ENCODE data around the gene SLC12A3. TPM values are rescaled to one million over a fixed set of nuclear protein-coding genes. Genes with fewer than 3 reads are reported as not detected.
A peak's percentile ranks its signal among the peaks of the same experiment; 100 is the strongest.

SLC12A3 gene
- total RNA-seq, 2 donors from 2014 or later, result not detected

DNA sequence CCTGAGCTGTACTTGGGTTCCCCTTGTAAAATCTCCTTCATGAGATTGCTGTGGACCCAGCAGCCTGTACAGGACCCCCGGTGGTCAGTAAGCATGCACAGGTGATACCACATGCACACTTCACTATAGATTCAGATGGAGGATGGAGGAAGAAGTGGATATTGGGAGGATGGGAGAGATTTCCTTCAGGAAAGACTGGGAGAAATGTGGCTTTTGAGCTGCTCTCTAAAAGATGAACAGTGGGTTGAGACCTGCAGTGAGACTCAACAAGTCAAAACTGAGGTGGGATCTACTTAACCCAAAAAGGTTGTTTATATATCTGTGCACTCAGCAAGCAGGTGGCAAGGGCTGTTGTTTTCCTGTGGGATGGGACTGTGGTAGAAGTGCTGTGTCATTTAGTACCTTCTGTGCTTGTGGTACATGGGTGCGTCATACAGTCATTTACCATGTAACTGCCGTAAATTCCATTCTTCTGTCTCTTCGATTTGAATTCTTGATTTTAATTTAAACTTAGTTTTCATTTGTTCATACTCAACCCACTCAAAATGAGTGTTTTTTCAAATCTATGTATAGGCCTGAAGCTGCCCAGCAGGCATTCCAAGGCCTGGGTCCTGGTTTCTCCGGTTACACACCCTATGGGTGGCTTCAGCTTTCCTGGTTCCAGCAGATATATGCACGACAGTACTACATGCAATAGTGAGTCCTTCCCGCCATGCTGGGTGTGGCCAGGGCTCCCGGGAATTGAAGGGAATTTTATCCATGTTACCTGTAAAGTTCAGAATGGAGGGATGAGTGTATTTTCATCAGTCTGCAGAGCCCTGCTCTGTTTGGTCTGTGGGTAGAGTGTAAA lies 73.9 kb downstream of the SLC12A3 start:
- Mint-ChIP-seq H3K27ac (peak overlapping the region; percentile 94 to 99), H3K36me3 (peaks cover 46 to 90% of the 10 kb centered on the region in 2 donors), H3K9me3 (no peaks in the 10 kb centered on the region)
- ATAC-seq (peak; percentile 89), DNase-seq (ENCODE audit: low spot score in 2 of 2) (peak in 1 of 2 donors; percentile 52)

GRCh38 chr16:56939801-56940200 lies 74.8 kb downstream of the SLC12A3 start:
- Mint-ChIP-seq H3K27ac (peak overlapping the region; percentile 94 to 99), H3K36me3 (peaks cover 45 to 86% of the 10 kb centered on the region in 2 donors), H3K9me3 (no peaks in the 10 kb centered on the region)
- ATAC-seq (no peak), DNase-seq (ENCODE audit: low spot score in 2 of 2) (no peak)

- H3K27ac Mint-ChIP-seq, result peak overlapping the region in 1 of 2 donors; percentile 99
- no peak for ATAC-seq
These were observed 76.1 kb downstream of the SLC12A3 start for GRCh38 chr16:56941092-56941491.

DNA sequence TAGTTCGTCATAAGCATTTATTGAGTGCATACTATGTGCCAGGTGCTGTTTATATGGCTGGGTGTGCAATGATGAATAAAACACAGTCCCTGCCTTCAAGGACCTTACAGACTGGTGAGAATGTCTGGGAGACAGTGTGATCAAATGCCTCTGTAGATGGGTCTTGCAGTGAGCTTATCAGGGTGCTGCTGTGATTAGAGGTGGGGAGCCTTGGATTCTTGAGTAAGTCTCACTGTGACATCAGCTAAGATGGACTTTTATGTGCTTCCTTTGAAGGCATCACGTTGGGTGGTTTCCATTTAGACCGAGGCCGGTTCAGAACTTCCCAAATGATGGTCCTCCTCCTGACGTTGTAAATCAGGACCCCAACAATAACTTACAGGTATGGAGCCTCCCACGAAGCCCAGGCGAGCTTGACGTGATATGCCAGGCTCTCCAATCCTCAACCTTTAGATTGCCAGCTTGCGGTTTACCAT lies 76.9 kb downstream of the SLC12A3 start:
- no peak for DNase-seq (ENCODE audit: low spot score in 2 of 2)
- H3K36me3 Mint-ChIP-seq, result peaks cover 37 to 71% of the 10 kb centered on the region in 2 donors
- ATAC-seq, result no peak
- no peaks in the 10 kb centered on the region for H3K9me3 Mint-ChIP-seq
- H3K27ac Mint-ChIP-seq, result peak overlapping the region in 1 of 2 donors; percentile 97

More at GRCh38 chr16:56941092-56941491, 76.1 kb downstream of the SLC12A3 start:
- H3K36me3 Mint-ChIP-seq, result peaks cover 37 to 73% of the 10 kb centered on the region in 2 donors
- no peak for DNase-seq (ENCODE audit: low spot score in 2 of 2)
- H3K9me3 Mint-ChIP-seq, result no peaks in the 10 kb centered on the region

DNA sequence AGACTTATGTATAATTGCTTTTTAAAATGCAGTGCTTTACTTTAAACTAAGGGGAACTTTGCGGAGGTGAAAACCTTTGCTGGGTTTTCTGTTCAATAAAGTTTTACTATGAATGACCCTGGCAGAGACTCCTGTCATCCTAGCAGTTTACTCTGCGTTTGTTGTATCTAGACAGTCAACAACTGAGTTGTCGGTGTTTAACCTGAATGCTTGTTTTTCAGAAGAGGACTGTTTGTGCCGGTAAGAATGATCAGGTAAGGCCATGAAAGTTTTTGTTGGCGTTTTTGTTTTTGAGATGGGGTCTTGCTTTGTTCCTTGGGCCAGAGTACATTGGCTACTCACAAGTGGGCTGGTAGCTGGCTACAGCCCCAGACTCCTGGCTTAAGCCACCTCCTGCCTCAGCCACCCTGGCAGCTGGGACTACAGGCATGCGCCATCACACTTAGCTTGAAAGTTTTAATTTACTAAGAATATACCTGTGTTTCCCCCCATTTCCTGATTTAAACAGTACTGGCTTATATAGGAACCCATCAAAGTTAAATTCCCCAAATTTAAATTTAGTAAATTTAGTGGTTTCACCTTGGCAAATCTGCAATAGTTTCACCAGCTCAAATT lies 78.9 kb downstream of the SLC12A3 start:
- H3K36me3 Mint-ChIP-seq, result peaks cover 27 to 53% of the 10 kb centered on the region in 2 donors
- no peaks in the 10 kb centered on the region for H3K9me3 Mint-ChIP-seq
- peak overlapping the region; percentile 93 to 99 for H3K27ac Mint-ChIP-seq
- ATAC-seq (peak in 1 of 2 donors; percentile 23), DNase-seq (ENCODE audit: low spot score in 2 of 2) (no peak)

- Mint-ChIP-seq H3K36me3 (peaks cover 13 to 40% of the 10 kb centered on the region in 2 donors), H3K27ac (peak overlapping the region; percentile 93 to 99), H3K9me3 (no peaks in the 10 kb centered on the region)
- ATAC-seq, result peak; percentile 78 to 88
- peak in 1 of 2 donors; percentile 55 for DNase-seq (ENCODE audit: low spot score in 2 of 2)
These were observed 80.2 kb downstream of the SLC12A3 start for GRCh38 chr16:56944954-56945839.

GRCh38 chr16:56945847-56946527 lies 81.0 kb downstream of the SLC12A3 start:
- H3K36me3 Mint-ChIP-seq, result peaks cover 11 to 37% of the 10 kb centered on the region in 2 donors
- H3K9me3 Mint-ChIP-seq, result no peaks in the 10 kb centered on the region
- ATAC-seq (no peak), DNase-seq (ENCODE audit: low spot score in 2 of 2) (no peak)
- peak overlapping the region in 1 of 2 donors; percentile 99 for H3K27ac Mint-ChIP-seq

GRCh38 chr16:56946767-56947603 lies 82.0 kb downstream of the SLC12A3 start:
- H3K27ac Mint-ChIP-seq, result peak overlapping the region; percentile 23 to 53
- DNase-seq (ENCODE audit: low spot score in 2 of 2), result no peak
- no peaks in the 10 kb centered on the region for H3K9me3 Mint-ChIP-seq
- ATAC-seq, result no peak
- H3K36me3 Mint-ChIP-seq, result peaks cover 8 to 31% of the 10 kb centered on the region in 2 donors

DNA sequence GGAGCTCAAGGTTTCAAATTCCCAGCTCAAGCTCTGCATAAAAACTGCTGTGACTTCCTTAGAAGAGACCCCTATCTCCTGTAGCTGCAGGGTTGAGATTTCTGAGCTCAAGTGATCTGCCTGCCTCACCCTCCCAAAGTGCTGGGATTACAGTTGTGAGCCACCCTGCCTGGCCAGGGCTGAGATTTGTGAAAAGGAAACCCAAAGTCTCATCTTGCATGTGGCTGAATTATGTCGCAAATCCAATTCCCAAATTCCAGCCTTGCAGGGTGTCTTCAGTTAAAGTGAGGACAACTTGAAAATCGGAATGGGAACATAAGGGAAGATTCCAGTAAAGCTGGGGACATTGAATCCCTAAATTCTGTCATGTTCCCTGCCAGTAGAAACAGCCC lies 82.6 kb downstream of the SLC12A3 start:
- ATAC-seq (no peak), DNase-seq (ENCODE audit: low spot score in 2 of 2) (no peak)
- peaks cover 5 to 25% of the 10 kb centered on the region in 2 donors for H3K36me3 Mint-ChIP-seq
- H3K9me3 Mint-ChIP-seq, result no peaks in the 10 kb centered on the region
- peak overlapping the region; percentile 24 to 63 for H3K27ac Mint-ChIP-seq

DNA sequence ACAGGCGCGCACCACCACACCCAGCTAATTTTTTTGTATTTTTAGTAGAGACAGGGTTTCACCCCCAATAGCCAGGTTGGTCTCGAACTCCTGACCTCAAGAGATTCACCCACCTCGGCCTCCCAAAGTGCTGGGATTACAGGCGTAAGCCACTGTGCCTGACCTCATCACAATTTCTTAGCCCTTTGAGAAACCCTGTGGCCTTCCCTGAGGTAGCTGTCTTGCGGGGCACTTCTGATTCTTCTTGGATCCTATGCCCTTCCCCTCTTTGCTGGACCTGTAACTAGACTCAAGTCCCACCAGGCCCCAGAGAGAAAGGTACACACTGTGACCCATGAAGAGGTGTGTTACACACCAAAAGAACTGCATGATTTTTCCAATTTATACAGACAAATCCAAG lies 83.2 kb downstream of the SLC12A3 start:
- peaks cover under 1 to 18% of the 10 kb centered on the region in 2 donors for H3K36me3 Mint-ChIP-seq
- DNase-seq (ENCODE audit: low spot score in 2 of 2) (no peak), ATAC-seq (no peak)
- H3K9me3 Mint-ChIP-seq, result no peaks in the 10 kb centered on the region
- peak overlapping the region in 1 of 2 donors; percentile 24 for H3K27ac Mint-ChIP-seq

DNA sequence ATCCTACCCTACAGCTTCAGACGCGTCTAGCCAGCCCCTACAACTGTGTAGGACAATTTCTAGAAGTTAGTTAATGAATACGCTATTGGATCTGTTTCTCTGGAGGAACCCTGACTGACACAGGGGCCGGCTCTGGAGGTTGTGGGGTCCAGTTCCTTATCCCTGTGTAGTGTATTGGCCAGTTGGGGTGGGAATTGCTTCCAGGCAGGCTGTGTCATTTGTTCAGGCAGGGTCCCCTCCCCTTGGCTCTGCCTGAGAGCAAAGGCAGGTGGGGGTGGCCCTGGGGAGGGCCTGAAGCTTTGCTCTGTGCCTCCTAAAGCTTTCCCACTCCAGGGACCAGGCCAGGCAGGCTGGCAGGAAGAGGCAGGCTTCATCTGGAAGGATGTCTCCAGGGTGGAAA lies 85.0 kb downstream of the SLC12A3 start:
- DNase-seq (ENCODE audit: low spot score in 2 of 2) (no peak), ATAC-seq (peak in 1 of 2 donors; percentile 4)
- Mint-ChIP-seq H3K27ac (peak overlapping the region in 1 of 2 donors; percentile 51), H3K9me3 (no peaks in the 10 kb centered on the region), H3K36me3 (peaks cover 0 to 6% of the 10 kb centered on the region in 2 donors)

GRCh38 chr16:56950455-56950854 lies 85.4 kb downstream of the SLC12A3 start:
- Mint-ChIP-seq H3K27ac (peak overlapping the region in 1 of 2 donors; percentile 51), H3K36me3 (peaks cover 0 to 6% of the 10 kb centered on the region in 2 donors), H3K9me3 (no peaks in the 10 kb centered on the region)
- ATAC-seq (peak in 1 of 2 donors; percentile 4), DNase-seq (ENCODE audit: low spot score in 2 of 2) (no peak)

GRCh38 chr16:56950881-56951771 lies 86.1 kb downstream of the SLC12A3 start:
- Mint-ChIP-seq H3K9me3 (no peaks in the 10 kb centered on the region), H3K36me3 (peaks cover 0 to 6% of the 10 kb centered on the region in 2 donors), H3K27ac (peak overlapping the region; percentile 9 to 51)
- ATAC-seq, result peak; percentile 71 to 84
- DNase-seq (ENCODE audit: low spot score in 2 of 2), result peak in 1 of 2 donors; percentile 70

- no peak for DNase-seq (ENCODE audit: low spot score in 2 of 2)
- Mint-ChIP-seq H3K36me3 (no peaks in the 10 kb centered on the region), H3K27ac (no peak overlapping the region), H3K9me3 (no peaks in the 10 kb centered on the region)
- no peak for ATAC-seq
These were observed 88.0 kb downstream of the SLC12A3 start for GRCh38 chr16:56953006-56953405.

Measured in activated naive CD4-positive, alpha-beta T cell treated with anti-CD3 and anti-CD28 coated beads, Interleukin-2, amount 50 U/mL, for 72 hours (primary cell).